Measurements from ENCODE around the gene ZNF189.

The ZNF189 gene

GRCh38 chr9:101403516-101404285 is 5.0 kb downstream of the ZNF189 start:
- TF ChIP-seq POLR2A (IDR thresholded peaks at IDR 0.05; ENCODE audit: low read depth, low read length) (no peak), POLR2AphosphoS5 (IDR thresholded peaks at IDR 0.05; ENCODE audit: low read depth, low read length) (no peak), TAF1 (IDR thresholded peaks at IDR 0.05; ENCODE audit: borderline replicate concordance, low read depth, low read length) (no peak)
- DNase-seq (ENCODE audit: insufficient read length) (no peak), FAIRE-seq (no peak)

GRCh38 chr9:101408374-101409078 is 9.9 kb downstream of the ZNF189 start:
- TF ChIP-seq TAF1 (IDR thresholded peaks at IDR 0.05; ENCODE audit: borderline replicate concordance, low read depth, low read length): no peak
- no peak for TF ChIP-seq POLR2A (IDR thresholded peaks at IDR 0.05; ENCODE audit: low read depth, low read length)
- TF ChIP-seq POLR2AphosphoS5 (IDR thresholded peaks at IDR 0.05; ENCODE audit: low read depth, low read length): no peak
- no peak for FAIRE-seq
- no peak for DNase-seq (ENCODE audit: insufficient read length)

- TF ChIP-seq TAF1 (IDR thresholded peaks at IDR 0.05; ENCODE audit: borderline replicate concordance, low read depth, low read length) (no peak), POLR2A (IDR thresholded peaks at IDR 0.05; ENCODE audit: low read depth, low read length) (0 out of 2 replicates have a peak, but pooled peaks have one; percentile 33), POLR2AphosphoS5 (IDR thresholded peaks at IDR 0.05; ENCODE audit: low read depth, low read length) (no peak)
- DNase-seq (ENCODE audit: insufficient read length): no peak
- FAIRE-seq: no peak
Observed at GRCh38 chr9:101409079-101409477, 10.4 kb downstream of the ZNF189 start.

- no peak for FAIRE-seq
- TF ChIP-seq TAF1 (IDR thresholded peaks at IDR 0.05; ENCODE audit: borderline replicate concordance, low read depth, low read length) (no peak), POLR2A (IDR thresholded peaks at IDR 0.05; ENCODE audit: low read depth, low read length) (no peak), POLR2AphosphoS5 (IDR thresholded peaks at IDR 0.05; ENCODE audit: low read depth, low read length) (no peak)
- no peak for DNase-seq (ENCODE audit: insufficient read length)
Observed at GRCh38 chr9:101414839-101415238, 16.2 kb downstream of the ZNF189 start.

GRCh38 chr9:101415578-101415977 is 16.9 kb downstream of the ZNF189 start:
- DNase-seq (ENCODE audit: insufficient read length): no peak
- no peak for TF ChIP-seq POLR2A (IDR thresholded peaks at IDR 0.05; ENCODE audit: low read depth, low read length)
- no peak for TF ChIP-seq TAF1 (IDR thresholded peaks at IDR 0.05; ENCODE audit: borderline replicate concordance, low read depth, low read length)
- TF ChIP-seq POLR2AphosphoS5 (IDR thresholded peaks at IDR 0.05; ENCODE audit: low read depth, low read length): no peak
- no peak for FAIRE-seq

- no peak for FAIRE-seq
Observed at GRCh38 chr9:101417389-101417788, 18.7 kb downstream of the ZNF189 start.

GRCh38 chr9:101417977-101418376 is 19.3 kb downstream of the ZNF189 start:
- FAIRE-seq (no peak), DNase-seq (ENCODE audit: insufficient read length) (no peak)
- TF ChIP-seq POLR2A (IDR thresholded peaks at IDR 0.05; ENCODE audit: low read depth, low read length) (no peak), POLR2AphosphoS5 (IDR thresholded peaks at IDR 0.05; ENCODE audit: low read depth, low read length) (no peak), TAF1 (IDR thresholded peaks at IDR 0.05; ENCODE audit: borderline replicate concordance, low read depth, low read length) (no peak)

More at GRCh38 chr9:101417389-101417788, 18.7 kb downstream of the ZNF189 start:
- no peak for DNase-seq (ENCODE audit: insufficient read length)
- TF ChIP-seq POLR2AphosphoS5 (IDR thresholded peaks at IDR 0.05; ENCODE audit: low read depth, low read length) (no peak), POLR2A (IDR thresholded peaks at IDR 0.05; ENCODE audit: low read depth, low read length) (no peak)

- TF ChIP-seq POLR2AphosphoS5 (IDR thresholded peaks at IDR 0.05; ENCODE audit: low read depth, low read length) (no peak), POLR2A (IDR thresholded peaks at IDR 0.05; ENCODE audit: low read depth, low read length) (no peak), TAF1 (IDR thresholded peaks at IDR 0.05; ENCODE audit: borderline replicate concordance, low read depth, low read length) (no peak)
- FAIRE-seq: no peak
- no peak for DNase-seq (ENCODE audit: insufficient read length)
Observed at GRCh38 chr9:101418518-101419430, 20.1 kb downstream of the ZNF189 start.

GRCh38 chr9:101419863-101420262 is 21.2 kb downstream of the ZNF189 start:
- FAIRE-seq: no peak
- TF ChIP-seq POLR2AphosphoS5 (IDR thresholded peaks at IDR 0.05; ENCODE audit: low read depth, low read length) (no peak), TAF1 (IDR thresholded peaks at IDR 0.05; ENCODE audit: borderline replicate concordance, low read depth, low read length) (no peak), POLR2A (IDR thresholded peaks at IDR 0.05; ENCODE audit: low read depth, low read length) (no peak)
- no peak for DNase-seq (ENCODE audit: insufficient read length)

GRCh38 chr9:101421653-101422065 is 23.0 kb downstream of the ZNF189 start:
- FAIRE-seq (no peak), DNase-seq (ENCODE audit: insufficient read length) (no peak)
- TF ChIP-seq POLR2A (IDR thresholded peaks at IDR 0.05; ENCODE audit: low read depth, low read length) (no peak), TAF1 (IDR thresholded peaks at IDR 0.05; ENCODE audit: borderline replicate concordance, low read depth, low read length) (no peak), POLR2AphosphoS5 (IDR thresholded peaks at IDR 0.05; ENCODE audit: low read depth, low read length) (no peak)

GRCh38 chr9:101427358-101427757 is 28.7 kb downstream of the ZNF189 start:
- DNase-seq (ENCODE audit: insufficient read length): no peak
- no peak for FAIRE-seq
- TF ChIP-seq POLR2A (IDR thresholded peaks at IDR 0.05; ENCODE audit: low read depth, low read length) (no peak), POLR2AphosphoS5 (IDR thresholded peaks at IDR 0.05; ENCODE audit: low read depth, low read length) (no peak), TAF1 (IDR thresholded peaks at IDR 0.05; ENCODE audit: borderline replicate concordance, low read depth, low read length) (no peak)

Measured in GM12892 (cell line).